Left colon (tissue), 2 donors: Measurements from ENCODE around the gene ZNF563. TPM values are rescaled to one million over a fixed set of nuclear protein-coding genes. Genes with fewer than 3 reads are reported as not detected.
"Not testable (repeated sequence)": the region's sequence is repeated elsewhere in the genome, so short reads cannot be mapped to it uniquely, and the experiment has no call there.

Experiments
- ATAC-seq: fragments of 200-7000 bp; cut with Tn5 transposase; one replicate; pipeline ENCODE4 v1.9.1; 2020; ENCODE audit warnings: mild to moderate bottlenecking, moderate library complexity
- DNase-seq, 2 donors: peaks; one replicate each; pipeline ENCODE4 v3.0.0-alpha.2; 2020
- intact Hi-C, 2 donors: fragments of 100-400 bp; cut with DNase I in 1 of 2; cut with micrococcal nuclease in 1 of 2; formaldehyde crosslinking; loops; one replicate each; pipeline versions ENCODE4 v1.11.2 to v1.14.0; 2022; cut with DNase I, micrococcal nuclease
- long read RNA-seq: library from polyadenylated mRNA; unstranded; transcript quantifications from one replicate; pipeline ENCODE4 v2.0.0, GENCODE V29; 2021
- total RNA-seq, 2 donors: library from RNA; stranded (reverse); fragmentation: NEBNext Ultra II Directional; extraction: Animal tissue kit (Norgen Biotek cat#: 25700); gene quantifications; one replicate each; pipeline ENCODE4 v1.2.1, GENCODE V29; 2021
- donor health status: DM: no; HTN: no; CAD: no.
- donor health status: DM: yes; HTN: yes; CAD: no.

Gene ZNF563
- total RNA-seq = 1 to 10 TPM; 2.6 to 4.3 TPM
- long read RNA-seq, partial matches to known transcripts = 1 of 2 reads
- long read RNA-seq, other reads (novel, unspliced or antisense) = 0 of 2 reads

DNA sequence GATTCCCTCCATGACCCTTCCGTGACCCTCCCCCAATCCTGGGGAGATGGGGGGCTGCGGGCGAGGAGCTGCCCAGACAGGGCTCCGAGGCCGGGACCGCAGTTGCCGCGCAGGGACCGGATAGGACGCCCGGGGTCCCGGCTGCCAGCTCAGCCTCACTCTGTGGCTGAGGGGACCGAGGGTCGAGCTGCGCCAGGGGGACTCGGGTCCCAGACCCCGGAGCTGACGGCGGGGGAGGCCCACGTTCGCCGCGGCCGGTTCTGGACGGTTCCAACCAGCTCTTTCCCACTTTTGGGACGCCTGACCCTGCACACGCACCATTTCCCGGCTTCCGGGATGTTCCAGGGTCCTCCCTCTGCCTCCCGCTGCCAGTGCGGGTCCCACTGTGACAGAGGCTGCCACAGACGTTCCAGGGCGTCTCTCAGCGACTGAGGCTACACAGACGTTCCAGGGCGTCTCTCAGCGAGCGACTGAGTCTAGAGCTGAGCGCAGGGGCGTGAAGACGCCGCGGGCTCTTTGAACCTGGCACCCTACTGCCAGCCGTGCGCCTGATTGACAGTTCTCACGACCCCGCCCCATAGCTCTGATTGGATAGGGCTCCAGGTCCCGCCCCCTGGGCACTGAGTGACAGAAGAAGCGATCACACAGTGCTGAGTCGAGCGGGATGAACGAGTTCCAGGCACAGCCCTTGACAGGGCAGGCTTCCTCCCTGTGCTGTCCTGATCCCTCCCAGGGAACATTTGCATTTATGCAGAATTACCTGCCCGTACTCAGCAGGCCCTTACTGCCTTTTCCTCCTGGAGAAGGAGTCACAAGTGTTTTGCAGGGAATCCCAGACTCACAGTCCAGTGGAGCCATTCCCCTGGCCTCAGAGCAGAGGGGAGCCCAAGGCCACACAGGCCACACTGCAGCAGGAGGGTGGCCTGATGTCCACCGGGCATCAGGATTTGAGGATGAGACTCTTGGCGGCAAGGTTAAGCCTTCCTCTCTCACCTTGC lies at the start of gene ZNF563:
ZNF563 (minus strand) TSS at position 472 of the 998 bp plus-strand sequence; CDS start at position 321, 151 bp downstream.
- intact Hi-C loops = no loop called here
- DNase-seq (peak; percentile 99 to 100), ATAC-seq (peak; percentile 94)

DNA sequence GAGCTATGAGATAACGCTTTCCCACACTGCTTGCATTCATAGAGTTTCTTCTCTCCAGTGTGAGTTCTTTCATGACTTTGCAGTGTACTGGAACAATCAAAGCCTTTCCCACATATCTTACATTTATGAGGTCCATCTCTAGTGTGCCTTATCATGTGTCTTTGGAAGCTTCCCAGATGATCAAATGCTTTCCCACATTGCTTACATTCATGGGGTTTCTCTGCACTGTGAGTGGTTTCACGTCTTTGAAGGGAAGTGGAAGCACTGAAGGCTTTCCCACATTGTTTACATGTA lies 47.0 kb upstream of the ZNF563 start:
- DNase-seq (no peak), ATAC-seq (no peak)
- intact Hi-C loops = no loop called here

DNA sequence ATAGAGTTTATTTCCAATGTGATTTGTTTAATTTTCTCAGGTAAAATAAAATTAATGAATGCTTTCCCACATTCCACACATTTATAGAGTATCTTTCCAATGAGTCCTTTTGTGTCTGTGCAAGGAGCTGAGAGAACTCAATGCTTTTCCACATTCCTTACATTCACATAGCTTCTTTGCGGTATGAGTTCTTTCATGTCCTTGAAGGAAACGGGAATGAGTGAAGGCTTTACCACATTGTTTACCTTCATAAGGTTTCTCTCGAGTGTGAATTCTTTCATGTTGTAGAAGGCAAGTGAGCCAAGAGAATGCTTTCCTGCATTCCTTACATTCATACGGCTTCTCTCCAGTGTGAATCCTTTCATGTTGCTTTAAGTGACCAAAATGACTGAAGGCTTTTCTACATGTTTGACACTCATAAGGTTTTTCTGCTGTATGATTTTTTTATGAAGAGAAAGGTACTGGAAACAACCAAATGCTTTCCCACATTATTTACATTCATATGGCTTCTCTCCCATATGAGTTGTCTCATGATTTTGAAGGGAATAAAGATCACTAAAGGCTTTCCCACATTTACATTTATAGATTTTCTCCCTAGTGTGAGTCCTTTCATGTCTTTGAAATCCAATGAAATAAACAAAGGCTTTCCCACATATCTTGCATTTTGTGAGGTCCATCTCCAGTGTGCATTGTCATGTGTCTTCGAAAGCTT lies 46.5 kb upstream of the ZNF563 start:
- ATAC-seq = no peak
- intact Hi-C loops = no loop called here
- DNase-seq = no peak

GRCh38 chr19:12374026-12374425 lies 40.6 kb upstream of the ZNF563 start:
- ATAC-seq (no peak), DNase-seq (no peak)
- intact Hi-C loops = no loop called here

GRCh38 chr19:12365236-12366162 lies 32.1 kb upstream of the ZNF563 start, which contains the start of gene ZNF442:
TSS of gene ZNF442 (minus strand) at chr19:12365683. CDS start at chr19:12363631, 2,052 bp downstream.
- intact Hi-C loops = no loop called here
- DNase-seq (peak; percentile 95 to 98), ATAC-seq (peak; percentile 98)

DNA sequence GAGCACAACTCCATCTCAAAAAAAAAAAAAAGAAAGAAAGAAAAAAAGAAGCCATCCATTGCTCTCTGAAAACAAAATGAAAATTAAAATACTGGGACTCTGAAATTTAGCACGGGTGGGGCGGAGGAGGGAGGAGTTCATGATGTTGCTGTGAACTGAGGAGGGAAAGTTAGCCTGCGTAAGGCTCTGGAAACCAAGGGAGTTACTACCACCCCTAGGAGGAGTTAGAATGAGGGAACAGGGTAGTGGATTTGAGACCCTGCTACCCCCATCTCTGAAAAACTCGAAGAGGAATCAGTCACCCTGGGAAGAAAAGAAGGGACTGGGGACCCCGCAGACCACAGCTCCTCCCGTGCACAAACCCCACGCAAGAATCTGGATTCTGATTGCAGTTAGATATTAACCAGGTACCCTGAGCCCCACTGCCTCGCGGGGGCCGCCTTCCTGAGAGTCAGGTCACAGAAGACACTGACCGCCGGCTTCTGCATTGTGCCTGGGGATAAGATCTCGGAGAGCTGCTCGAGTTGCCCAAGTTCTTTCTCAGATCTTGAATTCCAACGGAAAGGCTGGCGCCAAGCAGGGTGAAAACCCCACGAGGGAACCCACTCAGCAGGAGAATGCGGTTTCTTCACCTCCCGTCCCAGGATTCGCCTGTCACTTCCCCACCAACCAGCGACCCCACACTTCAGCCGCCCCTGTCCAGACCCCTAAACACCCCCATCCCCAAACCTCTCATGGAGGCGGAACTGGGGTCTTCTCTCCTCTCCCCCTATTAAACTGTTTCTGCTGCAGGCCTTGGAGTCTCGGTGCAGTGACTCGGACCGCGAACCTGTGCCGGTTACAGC lies 31.2 kb upstream of the ZNF563 start:
- intact Hi-C loops = no loop called here
- DNase-seq (peak in 1 of 2 donors; percentile 22), ATAC-seq (no peak)

DNA sequence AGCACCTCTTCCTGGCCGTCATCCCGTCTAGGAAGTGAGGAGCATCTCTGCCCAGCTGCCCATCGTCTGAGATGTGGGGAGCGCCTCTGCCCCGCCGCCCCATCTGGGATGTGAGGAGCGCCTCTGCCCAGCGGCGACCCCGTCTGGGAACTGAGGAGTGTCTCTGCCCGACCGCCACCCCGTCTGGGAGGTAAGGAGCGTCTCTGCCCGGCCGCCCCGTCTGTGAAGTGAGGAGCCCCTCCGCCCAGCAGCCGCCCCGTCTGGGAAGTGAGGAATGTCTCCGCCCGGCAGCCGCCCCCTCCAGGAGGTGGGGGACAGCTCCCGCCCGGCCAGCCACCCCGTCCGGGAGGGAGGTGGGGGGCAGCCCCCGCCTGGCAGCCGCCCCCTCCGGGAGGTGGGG lies 28.8 kb upstream of the ZNF563 start:
- intact Hi-C loops, ATAC-seq, DNase-seq: not testable (repeated sequence)

- intact Hi-C loops = no loop called here
- no peak for ATAC-seq
- no peak for DNase-seq
Observed at GRCh38 chr19:12353375-12353774, 19.9 kb upstream of the ZNF563 start.

DNA sequence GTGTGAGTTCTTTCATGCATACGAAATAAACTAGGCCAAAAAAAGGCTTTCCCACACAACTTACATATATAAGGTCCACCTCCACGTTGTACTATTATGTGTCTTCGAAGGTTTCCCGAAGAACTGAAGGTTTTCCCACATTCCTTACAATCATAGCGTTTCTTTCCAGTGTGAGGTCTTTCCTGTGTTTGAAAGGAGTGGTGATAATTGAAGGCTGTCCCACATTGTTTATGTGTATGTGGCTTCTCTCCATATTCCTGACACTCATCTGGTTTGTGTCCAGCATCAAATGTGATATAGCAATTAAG lies 17.4 kb upstream of the ZNF563 start:
- no peak for ATAC-seq
- no peak for DNase-seq
- intact Hi-C loops = no loop called here

- ATAC-seq (no peak), DNase-seq (no peak)
- intact Hi-C loops = no loop called here
Observed at GRCh38 chr19:12350185-12350889, 16.9 kb upstream of the ZNF563 start.

DNA sequence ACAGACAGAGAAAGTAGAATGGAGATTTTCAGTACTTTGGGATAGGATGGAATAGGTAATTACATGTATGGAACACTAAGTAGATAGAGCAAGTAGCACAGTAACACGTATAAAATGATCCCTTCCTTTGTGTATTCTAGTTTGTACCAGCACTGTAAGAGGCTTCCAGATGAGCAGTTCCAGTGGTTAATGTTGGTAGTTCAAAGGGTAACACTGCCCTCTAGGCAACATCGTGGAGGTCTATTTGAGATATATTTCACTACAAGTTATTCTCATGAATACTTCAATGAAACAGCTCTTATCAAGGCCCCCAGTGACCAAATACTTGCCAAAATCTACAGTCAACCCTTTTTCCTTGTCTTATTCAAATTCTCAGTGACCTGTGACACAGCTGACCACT lies 13.5 kb upstream of the ZNF563 start:
- no peak for DNase-seq
- ATAC-seq = peak; percentile 60
- intact Hi-C loops = no loop called here

GRCh38 chr19:12345197-12345596 lies 11.8 kb upstream of the ZNF563 start:
- DNase-seq = no peak
- intact Hi-C loops = no loop called here
- no peak for ATAC-seq

DNA sequence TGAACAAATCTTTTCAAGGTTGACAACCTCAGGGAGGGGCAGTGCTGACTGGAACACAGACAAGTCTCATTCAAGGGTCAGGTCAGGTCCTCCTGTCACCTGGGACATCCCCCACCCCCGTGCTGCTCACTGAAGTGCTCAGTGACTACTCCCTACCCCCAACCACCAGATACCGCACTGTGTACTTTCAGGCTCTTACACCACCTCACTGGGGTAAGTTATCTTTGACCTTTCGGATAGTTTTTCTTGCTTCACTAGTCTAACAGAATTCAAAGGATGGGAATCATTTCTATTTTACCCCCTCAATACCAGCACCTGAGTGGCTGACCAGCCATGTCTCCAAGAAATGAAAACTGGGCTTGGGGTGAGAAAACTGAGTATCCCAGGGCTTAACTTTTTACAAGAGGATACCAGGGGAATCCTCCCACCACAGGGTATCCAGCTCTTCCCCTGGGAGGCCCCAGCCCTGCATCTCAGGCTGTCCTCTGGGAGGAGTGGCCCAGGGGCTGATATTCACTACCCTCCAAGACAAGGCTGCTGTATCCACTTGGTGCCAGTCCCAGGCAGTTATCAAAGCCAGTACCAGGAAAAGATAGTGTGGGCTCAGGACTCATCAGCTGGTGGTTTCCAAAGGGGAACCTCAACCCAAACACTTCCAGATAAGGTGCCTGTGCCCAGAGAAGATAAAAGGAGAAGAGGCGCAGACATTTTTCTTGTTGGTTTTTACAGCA lies 2.1 kb downstream of the ZNF563 start:
- ATAC-seq (no peak), DNase-seq (no peak)
- intact Hi-C loops = no loop called here

DNA sequence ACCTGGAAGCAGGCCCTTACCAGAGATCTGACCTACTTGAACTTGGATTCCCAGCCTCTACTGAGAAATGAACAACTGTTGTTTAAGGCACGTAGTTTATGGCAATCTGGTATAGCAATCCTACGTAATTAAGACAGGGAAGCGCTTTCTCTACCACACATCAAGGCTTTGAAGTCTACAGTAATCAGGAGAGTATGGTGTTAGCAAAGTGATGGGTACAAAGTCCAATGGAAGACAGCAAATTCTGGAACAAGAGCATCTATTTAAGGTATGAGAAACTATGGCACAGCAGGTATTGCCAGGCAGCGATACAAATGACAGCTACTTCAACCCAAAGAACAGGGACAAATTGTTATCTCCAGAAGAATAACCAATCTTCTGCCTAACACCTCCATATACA lies 3.1 kb downstream of the ZNF563 start:
- intact Hi-C loops = no loop called here
- ATAC-seq (peak; percentile 58), DNase-seq (no peak)

- ATAC-seq (no peak), DNase-seq (no peak)
- intact Hi-C loops = no loop called here
Observed at GRCh38 chr19:12325690-12326089, 7.7 kb downstream of the ZNF563 start.

GRCh38 chr19:12318782-12319413 lies 14.5 kb downstream of the ZNF563 start:
- DNase-seq = no peak
- ATAC-seq = no peak
- intact Hi-C loops = no loop called here
